Neural progenitor cell (in vitro differentiated cells): ENCODE data around the gene PRM2. TPM values are rescaled to one million over a fixed set of nuclear protein-coding genes. Genes with fewer than 3 reads are reported as not detected.

ENCODE experiments used
- DNase-seq: peaks from one replicate; pipeline ENCODE4 v3.0.0-alpha.2; 2016; ENCODE audit warnings: low spot score
- H2AFZ ChIP-seq: fragments of 200-600 bp; sonication (generic); replicated peaks from 2 replicates; pipeline ENCODE4 v1.6.1; 2016; ENCODE audit warnings: antibody characterized with exemption
- H3F3A ChIP-seq: fragments of 200-600 bp; sonication (generic); 2 replicates; pipeline ENCODE4 v1.6.1; 2016; ENCODE audit warnings: antibody characterized with exemption, low read depth
- H3K27ac ChIP-seq: fragments of 200-600 bp; sonication (generic); 2 replicates; pipeline ENCODE4 v1.5.1; 2016; ENCODE audit warnings: mild to moderate bottlenecking
- H3K27me3 ChIP-seq: fragments of 200-600 bp; sonication (generic); 2 replicates; pipeline ENCODE4 v1.6.1; 2016; ENCODE audit warnings: mild to moderate bottlenecking, moderate library complexity
- H3K36me3 ChIP-seq: fragments of 200-600 bp; sonication (generic); 2 replicates; pipeline ENCODE4 v1.5.1; 2016
- H3K4me1 ChIP-seq: fragments of 200-600 bp; sonication (generic); 2 replicates; pipeline ENCODE4 v1.6.1; 2016; ENCODE audit warnings: mixed run types
- H3K4me2 ChIP-seq: fragments of 200-600 bp; sonication (generic); 2 replicates; pipeline ENCODE4 v1.6.1; 2016
- H3K4me3 ChIP-seq: fragments of 200-600 bp; sonication (generic); 2 replicates; pipeline ENCODE4 v1.5.1; 2016
- H3K79me2 ChIP-seq: fragments of 200-600 bp; sonication (generic); 2 replicates; pipeline ENCODE4 v1.6.1; 2016; ENCODE audit warnings: low read depth
- H3K9ac ChIP-seq: fragments of 200-600 bp; sonication (generic); 2 replicates; pipeline ENCODE4 v1.6.1; 2016
- H3K9me3 ChIP-seq: fragments of 200-600 bp; sonication (generic); 2 replicates; pipeline ENCODE4 v1.5.1; 2016; ENCODE audit warnings: low read depth
- H4K20me1 ChIP-seq: fragments of 200-600 bp; sonication (generic); 2 replicates; pipeline ENCODE4 v1.6.1; 2016; ENCODE audit warnings: low read depth
- H3K27ac Mint-ChIP-seq: 3 replicates; pipeline ENCODE4 v1.8.0; 2021; ENCODE audit warnings: mixed read lengths
- H3K27me3 Mint-ChIP-seq: 2 replicates; pipeline ENCODE4 v1.8.0; 2022; ENCODE audit warnings: low read depth, mild to moderate bottlenecking, inconsistent platforms, moderate library complexity, mixed read lengths; ENCODE audit not compliant: insufficient read depth
- H3K36me3 Mint-ChIP-seq: 3 replicates; pipeline ENCODE4 v1.8.0; 2021; ENCODE audit warnings: mixed read lengths
- H3K4me1 Mint-ChIP-seq: 3 replicates; pipeline ENCODE4 v1.8.0; 2021; ENCODE audit warnings: mixed read lengths
- H3K4me3 Mint-ChIP-seq: 3 replicates; pipeline ENCODE4 v1.8.0; 2021; ENCODE audit warnings: mild to moderate bottlenecking, moderate library complexity, mixed read lengths
- H3K9me3 Mint-ChIP-seq: 3 replicates; pipeline ENCODE4 v1.8.0; 2020; ENCODE audit warnings: mixed read lengths
- EZH2 ChIP-seq: fragments of 200-600 bp; sonication (generic); IDR thresholded peaks from 2 replicates; pipeline ENCODE4 v1.6.1; 2017; ENCODE audit warnings: antibody characterized with exemption, mild to moderate bottlenecking, moderate library complexity
- EZH2phosphoT487 ChIP-seq: fragments of 200-600 bp; sonication (generic); IDR thresholded peaks from 2 replicates; pipeline ENCODE4 v1.6.1; 2017; ENCODE audit warnings: antibody characterized with exemption
- total RNA-seq: library from RNA; depleted of rRNA; stranded (reverse); fragments of >200 nt; gene quantifications from 2 replicates; pipeline ENCODE4 v1.2.3, GENCODE V29; 2015; ENCODE audit warnings: low replicate concordance
- TF ChIP-seq, protein P1 (sequence below): fragments of 200-600 bp; sonication (generic); IDR thresholded peaks from 2 replicates; pipeline ENCODE4 v1.5.1; 2017; ENCODE audit warnings: antibody characterized with exemption, mild to moderate bottlenecking

The PRM2 gene
- total RNA-seq, 1 donor from 2014 or later: not detected

GRCh38 chr16:11255737-11256660 is 20.3 kb downstream of the PRM2 start, which contains the start of gene SOCS1:
Gene SOCS1, minus strand, starts transcription at chr16:11256204. Its CDS starts 726 bp downstream, at chr16:11255478.
- peak; percentile 96 for DNase-seq
- Histone ChIP-seq H4K20me1 (peaks cover 15% of the 10 kb centered on the region), H3F3A (peaks cover 6% of the 10 kb centered on the region), H3K9me3 (no peaks in the 10 kb centered on the region), H3K79me2 (no peaks in the 10 kb centered on the region), H3K4me1 (peaks cover 9% of the 10 kb centered on the region), H3K27ac (no peak within 1 kb of the TSS), H3K9ac (no peak within 1 kb of the TSS), H3K4me2 (peak within 1 kb of the TSS; percentile 90), H3K27me3 (peaks cover 28% of the 10 kb centered on the region), H2AFZ (peak within 1 kb of the TSS; percentile 89), H3K36me3 (no peaks in the 10 kb centered on the region), H3K4me3 (peak within 1 kb of the TSS; percentile 53)
- Mint-ChIP-seq H3K4me3 (peak within 1 kb of the TSS; percentile 93), H3K27ac (no peak within 1 kb of the TSS), H3K27me3 (peaks cover 17% of the 10 kb centered on the region), H3K36me3 (no peaks in the 10 kb centered on the region), H3K4me1 (peaks cover 11% of the 10 kb centered on the region), H3K9me3 (no peaks in the 10 kb centered on the region)
- no peak for TF ChIP-seq EZH2phosphoT487
- TF ChIP-seq, protein P1, sequence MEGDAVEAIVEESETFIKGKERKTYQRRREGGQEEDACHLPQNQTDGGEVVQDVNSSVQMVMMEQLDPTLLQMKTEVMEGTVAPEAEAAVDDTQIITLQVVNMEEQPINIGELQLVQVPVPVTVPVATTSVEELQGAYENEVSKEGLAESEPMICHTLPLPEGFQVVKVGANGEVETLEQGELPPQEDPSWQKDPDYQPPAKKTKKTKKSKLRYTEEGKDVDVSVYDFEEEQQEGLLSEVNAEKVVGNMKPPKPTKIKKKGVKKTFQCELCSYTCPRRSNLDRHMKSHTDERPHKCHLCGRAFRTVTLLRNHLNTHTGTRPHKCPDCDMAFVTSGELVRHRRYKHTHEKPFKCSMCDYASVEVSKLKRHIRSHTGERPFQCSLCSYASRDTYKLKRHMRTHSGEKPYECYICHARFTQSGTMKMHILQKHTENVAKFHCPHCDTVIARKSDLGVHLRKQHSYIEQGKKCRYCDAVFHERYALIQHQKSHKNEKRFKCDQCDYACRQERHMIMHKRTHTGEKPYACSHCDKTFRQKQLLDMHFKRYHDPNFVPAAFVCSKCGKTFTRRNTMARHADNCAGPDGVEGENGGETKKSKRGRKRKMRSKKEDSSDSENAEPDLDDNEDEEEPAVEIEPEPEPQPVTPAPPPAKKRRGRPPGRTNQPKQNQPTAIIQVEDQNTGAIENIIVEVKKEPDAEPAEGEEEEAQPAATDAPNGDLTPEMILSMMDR: peak; percentile 82

DNA sequence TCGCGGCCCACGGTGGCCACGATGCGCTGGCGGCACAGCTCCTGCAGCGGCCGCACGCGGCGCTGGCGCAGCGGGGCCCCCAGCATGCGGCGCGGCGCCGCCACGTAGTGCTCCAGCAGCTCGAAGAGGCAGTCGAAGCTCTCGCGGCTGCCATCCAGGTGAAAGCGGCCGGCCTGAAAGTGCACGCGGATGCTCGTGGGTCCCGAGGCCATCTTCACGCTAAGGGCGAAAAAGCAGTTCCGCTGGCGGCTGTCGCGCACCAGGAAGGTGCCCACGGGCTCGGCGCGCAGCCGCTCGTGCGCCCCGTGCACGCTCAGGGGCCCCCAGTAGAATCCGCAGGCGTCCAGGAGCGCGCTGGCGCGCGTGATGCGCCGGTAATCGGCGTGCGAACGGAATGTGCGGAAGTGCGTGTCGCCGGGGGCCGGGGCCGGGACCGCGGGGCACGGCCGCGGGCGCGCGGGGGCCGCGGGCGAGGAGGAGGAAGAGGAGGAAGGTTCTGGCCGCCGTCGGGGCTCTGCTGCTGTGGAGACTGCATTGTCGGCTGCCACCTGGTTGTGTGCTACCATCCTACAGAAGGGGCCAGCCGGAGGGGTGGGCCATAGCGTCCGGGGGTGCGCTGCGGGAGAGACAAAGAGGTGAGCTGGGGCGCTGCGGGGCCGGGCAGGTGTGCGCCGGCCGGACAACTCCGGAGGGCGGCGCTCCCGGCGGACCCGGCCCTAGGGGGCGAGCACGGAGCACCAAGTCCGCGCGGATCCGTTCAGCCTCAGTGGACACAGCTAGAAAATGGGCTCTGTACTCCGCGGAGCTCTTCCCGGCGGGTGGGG is 21.2 kb downstream of the PRM2 start:
- peaks cover 11% of the 10 kb centered on the region for H3K4me1 Mint-ChIP-seq
- Histone ChIP-seq H3K27me3 (peaks cover 28% of the 10 kb centered on the region), H3K4me2 (peak overlapping the region; percentile 86), H3K4me3 (peak overlapping the region; percentile 53), H3K4me1 (peaks cover 9% of the 10 kb centered on the region), H3K79me2 (no peaks in the 10 kb centered on the region), H2AFZ (peak overlapping the region; percentile 89), H3K9me3 (no peaks in the 10 kb centered on the region), H4K20me1 (peaks cover 15% of the 10 kb centered on the region), H3K36me3 (no peaks in the 10 kb centered on the region), H3K27ac (no peak overlapping the region), H3K9ac (no peak overlapping the region), H3F3A (peaks cover 6% of the 10 kb centered on the region)
- H3K27me3 Mint-ChIP-seq: peaks cover 16% of the 10 kb centered on the region
- no peaks in the 10 kb centered on the region for H3K9me3 Mint-ChIP-seq
- H3K4me3 Mint-ChIP-seq: peak overlapping the region; percentile 84
- no peaks in the 10 kb centered on the region for H3K36me3 Mint-ChIP-seq
- H3K27ac Mint-ChIP-seq: no peak overlapping the region
- TF ChIP-seq, protein P1: no peak
- TF ChIP-seq EZH2: peak; percentile 86
- peak; percentile 36 for TF ChIP-seq EZH2phosphoT487
- peak; percentile 68 for DNase-seq

DNA sequence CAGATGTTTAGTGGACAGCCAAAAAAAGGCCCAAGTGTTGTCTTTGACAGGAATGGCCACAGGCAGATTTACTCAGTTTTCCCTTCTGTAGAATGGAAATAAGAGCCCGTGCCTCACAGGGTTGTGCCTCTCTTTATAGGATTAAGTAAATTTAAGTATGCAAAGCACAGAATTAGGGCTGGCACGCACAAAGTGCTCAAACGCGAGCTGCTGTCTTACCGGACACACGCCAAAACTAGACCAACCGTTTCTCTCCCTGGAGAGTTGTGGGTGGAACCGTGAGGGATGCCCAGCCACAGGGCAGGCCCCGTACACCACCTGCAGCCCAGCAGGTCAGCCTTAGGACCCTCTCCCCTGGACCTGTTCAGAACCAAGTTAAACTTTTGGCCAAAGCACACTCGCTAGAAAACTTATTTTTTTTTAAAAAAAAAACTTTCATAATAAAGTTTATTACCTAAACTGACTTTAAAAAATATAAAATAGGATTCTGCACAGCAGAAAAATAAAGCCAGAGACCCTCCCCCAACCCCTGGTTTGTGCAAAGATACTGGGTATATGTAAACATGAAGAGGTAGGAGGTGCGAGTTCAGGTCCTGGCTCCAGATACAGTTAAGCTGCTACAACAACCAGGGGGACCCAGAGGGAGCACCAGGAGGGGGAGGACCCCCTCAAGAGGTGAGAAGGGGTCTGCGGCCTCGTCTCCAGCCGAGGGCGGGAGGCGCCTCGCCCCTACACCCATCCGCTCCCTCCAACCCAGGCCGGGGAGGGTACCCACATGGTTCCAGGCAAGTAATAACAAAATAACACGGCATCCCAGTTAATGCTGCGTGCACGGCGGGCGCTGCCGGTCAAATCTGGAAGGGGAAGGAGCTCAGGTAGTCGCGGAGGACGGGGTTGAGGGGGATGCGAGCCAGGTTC is 22.0 kb downstream of the PRM2 start:
- Histone ChIP-seq H3K4me3 (peak overlapping the region; percentile 53), H3K36me3 (no peaks in the 10 kb centered on the region), H3F3A (peaks cover 6% of the 10 kb centered on the region), H3K79me2 (no peaks in the 10 kb centered on the region), H3K27me3 (peaks cover 28% of the 10 kb centered on the region), H3K27ac (no peak overlapping the region), H3K9ac (no peak overlapping the region), H3K4me1 (peaks cover 9% of the 10 kb centered on the region), H3K4me2 (peak overlapping the region; percentile 86), H3K9me3 (no peaks in the 10 kb centered on the region), H2AFZ (peak overlapping the region; percentile 89), H4K20me1 (peaks cover 15% of the 10 kb centered on the region)
- H3K9me3 Mint-ChIP-seq: no peaks in the 10 kb centered on the region
- no peak for TF ChIP-seq EZH2
- no peak for TF ChIP-seq EZH2phosphoT487
- TF ChIP-seq, protein P1: no peak
- no peak for DNase-seq
- peak overlapping the region; percentile 83 for H3K4me3 Mint-ChIP-seq
- peaks cover 8% of the 10 kb centered on the region for H3K27me3 Mint-ChIP-seq
- H3K27ac Mint-ChIP-seq: no peak overlapping the region
- no peaks in the 10 kb centered on the region for H3K36me3 Mint-ChIP-seq
- H3K4me1 Mint-ChIP-seq: peaks cover 11% of the 10 kb centered on the region
